ENCODE measurements around the gene PCP4. TPM values are rescaled to one million over a fixed set of nuclear protein-coding genes. Genes with fewer than 3 reads are reported as not detected.

Gene PCP4
- total and polyA plus RNA-seq, 2 donors (not counting 3 experiments of a cell fraction or from before 2014, with no cell fraction given) = not detected

DNA sequence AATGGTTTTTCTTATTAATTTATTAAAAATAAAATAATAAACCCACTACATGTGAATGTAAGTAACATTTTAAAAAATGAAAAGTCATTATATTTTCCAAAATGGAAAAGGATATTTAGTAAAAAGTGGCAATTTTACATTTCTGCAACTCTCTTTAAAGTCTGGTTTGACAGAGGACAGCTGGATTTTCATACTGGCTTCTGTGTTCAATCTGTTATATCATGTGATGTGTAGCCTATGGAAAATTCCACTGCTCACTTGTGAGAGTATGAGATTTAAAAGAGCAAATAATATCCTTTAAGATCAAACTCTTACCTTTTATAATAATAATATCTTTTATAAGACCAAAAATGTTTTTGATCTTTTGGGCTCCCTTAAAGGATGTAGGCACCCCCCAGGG, 33.7 kb downstream of the PCP4 start:
- dilution Hi-C loops (cut with MboI; ENCODE audit: extremely low pct_ligation_motif_present, low sequenced_read_pairs) = no loop called here
- H3K4me2 ChIP-seq (ENCODE audit: insufficient read depth, low read length) = no peak overlapping the region
- no peak for FAIRE-seq

More for the DNA sequence above, 33.7 kb downstream of the PCP4 start:
- Histone ChIP-seq H3K9me1 (replicated peaks; ENCODE audit: control insufficient read depth, extremely low read depth, insufficient read depth, low read length) (no peaks in the 10 kb centered on the region), H3K4me1 (ENCODE audit: control insufficient read depth, extremely low read depth, insufficient read depth, low read length) (no peaks in the 10 kb centered on the region), H3K9ac (replicated peaks; ENCODE audit: extremely low read depth, insufficient read depth, low read length) (no peak overlapping the region), H2AFZ (ENCODE audit: low read depth, low read length) (no peak overlapping the region), H3K9me3 (replicated peaks; ENCODE audit: control insufficient read depth, insufficient read depth, low read length) (peaks cover 2% of the 10 kb centered on the region), H3K27ac (ENCODE audit: insufficient read depth, low read depth, low read length) (no peak overlapping the region), H3K27me3 (ENCODE audit: control insufficient read depth in 2 of 2, insufficient read depth in 2 of 2, low read length in 2 of 2) (no peaks in the 10 kb centered on the region), H4K20me1 (replicated peaks; ENCODE audit: control insufficient read depth, extremely low read depth, insufficient read depth, low read length) (no peaks in the 10 kb centered on the region), H3K4me3 (replicated peaks in 1 of 3; ENCODE audit: insufficient read depth in 1 of 3, low read depth in 1 of 3, low read length in 3 of 3) (no peak overlapping the region), H3K79me2 (ENCODE audit: control insufficient read depth, insufficient read depth, low read length) (no peaks in the 10 kb centered on the region), H3K36me3 (ENCODE audit: control insufficient read depth in 2 of 2, extremely low read depth in 1 of 2, insufficient read depth in 2 of 2, low read length in 2 of 2) (no peaks in the 10 kb centered on the region)
- ChIA-PET POLR2A (no interaction called here), CTCF (no interaction called here)
- TF ChIP-seq EZH2 (IDR thresholded peaks at IDR 0.05; ENCODE audit: borderline replicate concordance, low read depth, low read length, severe bottlenecking) (no peak), CTCF (IDR thresholded peaks at IDR 0.05; ENCODE audit: extremely low read depth in 1 of 2, insufficient read depth in 1 of 2, low read depth in 1 of 2, low read length in 2 of 2) (no peak), POLR2A (IDR thresholded peaks at IDR 0.05; ENCODE audit: low read depth, low read length) (no peak), MAX (IDR thresholded peaks at IDR 0.05; ENCODE audit: insufficient read depth, insufficient read length) (no peak), FOS (IDR thresholded peaks at IDR 0.05; ENCODE audit: borderline replicate concordance, insufficient read depth, low read length) (no peak), POLR2AphosphoS5 (IDR thresholded peaks at IDR 0.05; ENCODE audit: insufficient read depth, low read depth, low read length) (no peak), GATA2 (IDR thresholded peaks at IDR 0.05; ENCODE audit: insufficient read depth, insufficient read length, low read depth, low read length) (no peak), MYC (IDR thresholded peaks at IDR 0.05; ENCODE audit: low read depth, low read length) (no peak)
- BruUV-seq (replicated peaks) = no TSS peak
- intact Hi-C loops (cut with micrococcal nuclease) = no loop called here
- no peak for DNase-seq (ENCODE audit: low read depth, low spot score)

Data from endothelial cell of umbilical vein (primary cell).